GM23338 (cell line): ENCODE results near the gene PCLO. TPM values are rescaled to one million over a fixed set of nuclear protein-coding genes. Genes with fewer than 3 reads are reported as not detected.

Experiments used
- ATAC-seq: fragments of 200-7000 bp; cut with Tn5 transposase; 3 replicates; pipeline ENCODE4 v1.9.1; 2020
- DNase-seq: peaks from one replicate; pipeline ENCODE4 v3.0.0-alpha.2; 2015; ENCODE audit warnings: low spot score
- H2AFZ ChIP-seq: fragments of 200-600 bp; sonication (generic); 2 replicates; pipeline ENCODE4 v1.8.0; 2016; ENCODE audit warnings: antibody characterized with exemption, mild to moderate bottlenecking, moderate library complexity
- H3F3A ChIP-seq: fragments of 200-600 bp; sonication (generic); replicated peaks from 2 replicates; pipeline ENCODE4 v1.8.0; 2017; ENCODE audit warnings: antibody characterized with exemption, mixed run types, low read depth
- H3K27ac ChIP-seq: fragments of 200-600 bp; sonication (generic); 2 replicates; pipeline ENCODE4 v1.6.1; 2016; ENCODE audit warnings: low read depth
- H3K27me3 ChIP-seq: fragments of 200-600 bp; sonication (generic); 2 replicates; pipeline ENCODE4 v1.8.0; 2016; ENCODE audit warnings: mild to moderate bottlenecking, mixed run types, moderate library complexity; ENCODE audit not compliant: insufficient read depth
- H3K36me3 ChIP-seq: fragments of 200-600 bp; sonication (generic); 2 replicates; pipeline ENCODE4 v1.8.0; 2016; ENCODE audit warnings: mild to moderate bottlenecking; ENCODE audit not compliant: insufficient read depth
- H3K4me1 ChIP-seq: fragments of 200-600 bp; sonication (generic); 2 replicates; pipeline ENCODE4 v1.8.0; 2016; ENCODE audit warnings: mild to moderate bottlenecking, moderate library complexity; ENCODE audit not compliant: insufficient read depth
- H3K4me2 ChIP-seq: fragments of 200-600 bp; sonication (generic); 2 replicates; pipeline ENCODE4 v1.7.1; 2017; ENCODE audit warnings: mixed run types
- H3K4me3 ChIP-seq: fragments of 200-600 bp; sonication (generic); 2 replicates; pipeline ENCODE4 v1.6.1; 2016; ENCODE audit warnings: mixed run types
- H3K79me2 ChIP-seq: fragments of 200-600 bp; sonication (generic); replicated peaks from 2 replicates; pipeline ENCODE4 v1.8.0; 2017; ENCODE audit warnings: mild to moderate bottlenecking; ENCODE audit not compliant: insufficient read depth
- H3K9me2 ChIP-seq: fragments of 200-600 bp; sonication (generic); 2 replicates; pipeline ENCODE4 v1.8.0; 2017; ENCODE audit not compliant: insufficient read depth
- H4K20me1 ChIP-seq: fragments of 200-600 bp; sonication (generic); replicated peaks from 2 replicates; pipeline ENCODE4 v1.8.0; 2017; ENCODE audit warnings: mild to moderate bottlenecking; ENCODE audit not compliant: insufficient read depth
- H3K27ac Mint-ChIP-seq: 2 replicates; pipeline ENCODE4 v1.8.0; 2020; ENCODE audit warnings: inconsistent platforms, mild to moderate bottlenecking, moderate library complexity, mixed read lengths
- H3K27me3 Mint-ChIP-seq: 3 replicates; pipeline ENCODE4 v1.8.0; 2022; ENCODE audit warnings: low read depth, mild to moderate bottlenecking, moderate library complexity, mixed read lengths, inconsistent platforms; ENCODE audit not compliant: insufficient read depth, poor library complexity
- H3K36me3 Mint-ChIP-seq: 3 replicates; pipeline ENCODE4 v1.8.0; 2021; ENCODE audit warnings: low read depth, mild to moderate bottlenecking, inconsistent platforms, moderate library complexity, mixed read lengths
- H3K4me1 Mint-ChIP-seq: 3 replicates; pipeline ENCODE4 v1.8.0; 2020; ENCODE audit warnings: mild to moderate bottlenecking, inconsistent platforms, mixed read lengths
- H3K4me3 Mint-ChIP-seq: 3 replicates; pipeline ENCODE4 v1.8.0; 2021; ENCODE audit warnings: moderate library complexity, mild to moderate bottlenecking, inconsistent platforms, mixed read lengths
- H3K9me3 Mint-ChIP-seq: 3 replicates; pipeline ENCODE4 v1.8.0; 2020; ENCODE audit warnings: moderate library complexity, mild to moderate bottlenecking, inconsistent platforms, mixed read lengths
- CREB1 ChIP-seq: fragments of 250-450 bp; sonication (Bioruptor Pico); IDR thresholded peaks from 2 replicates; pipeline ENCODE4 v1.5.0; 2020; ENCODE audit warnings: low read depth, mild to moderate bottlenecking, moderate library complexity
- CTCF ChIP-seq, 2 experiments: fragments of 200-600 bp in 1 of 2; sonication (generic) in 1 of 2; conservative IDR thresholded peaks; 2 replicates each; pipeline versions ENCODE4 v1.5.1 to v1.6.1; 2016 to 2017; ENCODE audit warnings: antibody characterized with exemption in 2 of 2, low read depth in 2 of 2, mild to moderate bottlenecking in 2 of 2, moderate library complexity in 1 of 2
- ETS1 ChIP-seq: IDR thresholded peaks from 2 replicates; pipeline ENCODE4 v1.6.1; 2016; ENCODE audit warnings: antibody characterized with exemption
- EZH2phosphoT487 ChIP-seq: fragments of 200-600 bp; sonication (generic); IDR thresholded peaks from one replicate; pipeline ENCODE4 v1.8.1; 2018; ENCODE audit warnings: antibody characterized with exemption; ENCODE audit not compliant: unreplicated experiment
- STAT1 ChIP-seq: IDR thresholded peaks from one replicate; pipeline ENCODE4 v1.6.1; 2016; ENCODE audit warnings: antibody characterized with exemption; ENCODE audit not compliant: unreplicated experiment
- ZNF331 ChIP-seq: fragments of 250-450 bp; sonication (Bioruptor Pico); IDR thresholded peaks from 2 replicates; pipeline ENCODE4 v1.5.0; 2020; ENCODE audit warnings: low read depth, mild to moderate bottlenecking, moderate library complexity
- ZNF462 ChIP-seq: fragments of 250-450 bp; sonication (Bioruptor Pico); IDR thresholded peaks from 2 replicates; pipeline ENCODE4 v1.5.0; 2020; ENCODE audit warnings: mild to moderate bottlenecking, moderate library complexity
- polyA plus RNA-seq: library from polyadenylated mRNA; unstranded; fragments of >200 nt; fragmentation: Nextera tagmentation; extraction: Ambion mirVana; gene quantifications from 2 replicates; pipeline ENCODE4 v1.2.1, GENCODE V29; 2016
- total RNA-seq: library from RNA; depleted of rRNA; stranded (reverse); fragments of >200 nt; shearing (Covaris generic); gene quantifications from 2 replicates; pipeline ENCODE4 v1.2.3, GENCODE V29; 2014

Gene PCLO
- total and polyA plus RNA-seq, 2 experiments from 2014 or later, result 7.4 to 9.1 TPM

- H3K36me3 Mint-ChIP-seq, result no peaks in the 10 kb centered on the region
- Histone ChIP-seq H3K4me1 (no peaks in the 10 kb centered on the region), H3K27ac (no peak overlapping the region), H3K9me2 (no peaks in the 10 kb centered on the region), H3K4me3 (no peak overlapping the region), H3K79me2 (no peaks in the 10 kb centered on the region), H3K4me2 (no peak overlapping the region), H2AFZ (no peak overlapping the region), H3K27me3 (no peaks in the 10 kb centered on the region), H4K20me1 (no peaks in the 10 kb centered on the region), H3K36me3 (no peaks in the 10 kb centered on the region), H3F3A (no peaks in the 10 kb centered on the region)
- no peak for TF ChIP-seq STAT1
- no peak for TF ChIP-seq CTCF (conservative IDR thresholded peaks at IDR 0.05; ENCODE audit: low read depth in 2 of 2)
- TF ChIP-seq ZNF331 (CRISPR knock-in tag), result no peak
- no peak for TF ChIP-seq EZH2phosphoT487
- TF ChIP-seq ZNF462 (CRISPR knock-in tag), result no peak
- TF ChIP-seq ETS1, result no peak
- TF ChIP-seq CREB1 (CRISPR knock-in tag), result no peak
- no peak overlapping the region for H3K27ac Mint-ChIP-seq
- H3K27me3 Mint-ChIP-seq, result no peaks in the 10 kb centered on the region
- no peaks in the 10 kb centered on the region for H3K9me3 Mint-ChIP-seq
- ATAC-seq (no peak), DNase-seq (no peak)
- H3K4me3 Mint-ChIP-seq, result no peak overlapping the region
- 0 out of 3 replicates have a peak, but pooled peaks cover 3% of the 10 kb centered on the region for H3K4me1 Mint-ChIP-seq
Measured at GRCh38 chr7:83065714-83066113, 97.0 kb downstream of the PCLO start.
